HG03175 (cell line): ENCODE data around the gene STOML1.

ENCODE experiments used
- ATAC-seq: cut with Tn5 transposase; IDR thresholded peaks from one replicate; pipeline ENCODE4 v1.9.1; 2021; ENCODE audit warnings: mild to moderate bottlenecking, moderate library complexity; ENCODE audit not compliant: unreplicated experiment

STOML1 gene

GRCh38 chr15:74019734-74020133, 27.6 kb upstream of the STOML1 start:
- no peak for ATAC-seq

- ATAC-seq = no peak
Measured at GRCh38 chr15:74013374-74013894, 21.3 kb upstream of the STOML1 start.

- no peak for ATAC-seq
Measured at GRCh38 chr15:74011610-74012009, 19.5 kb upstream of the STOML1 start.

GRCh38 chr15:74010929-74011540, 18.9 kb upstream of the STOML1 start:
- no peak for ATAC-seq

- no peak for ATAC-seq
Measured at GRCh38 chr15:74008901-74009300, 16.8 kb upstream of the STOML1 start.

- no peak for ATAC-seq
Measured at GRCh38 chr15:74007820-74008371, 15.8 kb upstream of the STOML1 start.

GRCh38 chr15:74006774-74007639, 14.9 kb upstream of the STOML1 start:
- no peak for ATAC-seq

GRCh38 chr15:73997986-73998385, 5.9 kb upstream of the STOML1 start:
- no peak for ATAC-seq

GRCh38 chr15:73996939-73997338, 4.8 kb upstream of the STOML1 start:
- no peak for ATAC-seq

- no peak for ATAC-seq
Measured at GRCh38 chr15:73996267-73996666, 4.2 kb upstream of the STOML1 start.

GRCh38 chr15:73994912-73995622, 3.0 kb upstream of the STOML1 start:
- ATAC-seq = no peak

GRCh38 chr15:73994413-73994883, 2.4 kb upstream of the STOML1 start, which contains the start of gene PML:
PML (plus strand) TSS chr15:73994716; CDS start chr15:73994813, 97 bp downstream.
- peak; percentile 78 for ATAC-seq

- ATAC-seq = no peak
Measured at GRCh38 chr15:73993211-73993994, 1.3 kb upstream of the STOML1 start.

GRCh38 chr15:73992594-73992898, 451 bp upstream of the STOML1 start:
- no peak for ATAC-seq

GRCh38 chr15:73991260-73991659, 835 bp downstream of the STOML1 start:
- ATAC-seq = no peak

GRCh38 chr15:73990250-73991005, 1.7 kb downstream of the STOML1 start:
- ATAC-seq = no peak

GRCh38 chr15:73989001-73989798, 2.9 kb downstream of the STOML1 start:
- no peak for ATAC-seq

GRCh38 chr15:73988445-73988969, 3.6 kb downstream of the STOML1 start:
- no peak for ATAC-seq
